Dedifferentiated amniotic fluid mesenchymal stem cell (primary cell): ENCODE results near the gene FAM98C.
"Not testable (repeated sequence)": the region's sequence is repeated elsewhere in the genome, so short reads cannot be mapped to it uniquely, and the experiment has no call there.

ENCODE experiments used
- DNase-seq: peaks from one replicate; pipeline ENCODE4 v3.0.0-alpha.2; 2016; ENCODE audit errors: extremely low spot score

The FAM98C gene

GRCh38 chr19:38395381-38396114 lies 7.3 kb upstream of the FAM98C start:
- DNase-seq = no peak

GRCh38 chr19:38399081-38399480 lies 3.8 kb upstream of the FAM98C start:
- DNase-seq = no peak

- no peak for DNase-seq
Measured at GRCh38 chr19:38399537-38399936, 3.4 kb upstream of the FAM98C start.

- DNase-seq = no peak
Measured at GRCh38 chr19:38400361-38400760, 2.5 kb upstream of the FAM98C start.

- DNase-seq = no peak
Measured at GRCh38 chr19:38401148-38401547, 1.7 kb upstream of the FAM98C start.

- DNase-seq = no peak
Measured at GRCh38 chr19:38402623-38402966, 298 bp upstream of the FAM98C start.

GRCh38 chr19:38404858-38405257 lies 2.0 kb downstream of the FAM98C start:
- DNase-seq = no peak

GRCh38 chr19:38405276-38405675 lies 2.4 kb downstream of the FAM98C start:
- no peak for DNase-seq

- no peak for DNase-seq
Measured at GRCh38 chr19:38409631-38410133, 6.8 kb downstream of the FAM98C start.

- not testable (repeated sequence) for DNase-seq
Measured at GRCh38 chr19:38410407-38410806, 7.5 kb downstream of the FAM98C start.

- no peak for DNase-seq
Measured at GRCh38 chr19:38411041-38411712, 8.3 kb downstream of the FAM98C start.

- DNase-seq = not testable (repeated sequence)
Measured at GRCh38 chr19:38411898-38412297, 9.0 kb downstream of the FAM98C start.

GRCh38 chr19:38412491-38412890 lies 9.6 kb downstream of the FAM98C start:
- no peak for DNase-seq

GRCh38 chr19:38412961-38413360 lies 10.1 kb downstream of the FAM98C start:
- DNase-seq = no peak

- DNase-seq = no peak
Measured at GRCh38 chr19:38413416-38413815, 10.5 kb downstream of the FAM98C start.

GRCh38 chr19:38417146-38417543 lies 14.3 kb downstream of the FAM98C start:
- no peak for DNase-seq

GRCh38 chr19:38417544-38418506 lies 14.9 kb downstream of the FAM98C start:
- DNase-seq = no peak

GRCh38 chr19:38420935-38421334 lies 18.0 kb downstream of the FAM98C start:
- no peak for DNase-seq

GRCh38 chr19:38421856-38422255 lies 19.0 kb downstream of the FAM98C start:
- DNase-seq = no peak

GRCh38 chr19:38422438-38422837 lies 19.5 kb downstream of the FAM98C start:
- no peak for DNase-seq

- no peak for DNase-seq
Measured at GRCh38 chr19:38424272-38424671, 21.4 kb downstream of the FAM98C start.

GRCh38 chr19:38425222-38425809 lies 22.4 kb downstream of the FAM98C start:
- no peak for DNase-seq
